Brain microvascular endothelial cell (primary cell): ENCODE data around the gene RGS7.

ENCODE experiments used
- DNase-seq: peaks from one replicate; pipeline ENCODE4 v3.0.0-alpha.2; 2020
- H3K27ac ChIP-seq: fragments of 250-450 bp; sonication (Bioruptor Pico); 2 replicates; pipeline ENCODE4 v1.5.1; 2020; ENCODE audit warnings: mild to moderate bottlenecking, moderate library complexity
- H3K27me3 ChIP-seq: fragments of 250-450 bp; sonication (Bioruptor Pico); replicated peaks from 2 replicates; pipeline ENCODE4 v1.5.1; 2020; ENCODE audit warnings: mild to moderate bottlenecking
- H3K36me3 ChIP-seq: fragments of 250-450 bp; sonication (Bioruptor Pico); replicated peaks from 2 replicates; pipeline ENCODE4 v1.5.1; 2020; ENCODE audit warnings: mild to moderate bottlenecking
- H3K4me3 ChIP-seq: 2 replicates; pipeline ENCODE4 v1.5.1; 2011; ENCODE audit warnings: low read depth, mild to moderate bottlenecking, control low read depth, low read length, moderate library complexity
- CTCF ChIP-seq: IDR thresholded peaks from 2 replicates; pipeline ENCODE4 v1.5.1; 2011; ENCODE audit warnings: low read depth, mild to moderate bottlenecking, moderate library complexity, low read length, control low read depth, inconsistent platforms; ENCODE audit errors: missing control alignments
- in situ Hi-C: cut with HindIII; loops from 2 replicates; pipeline ENCODE4 v1.10.0; 2017; ENCODE audit warnings: low sequenced_read_pairs, low pct_ligation_motif_present

RGS7 gene

GRCh38 chr1:241240069-241240468, 116.9 kb downstream of the RGS7 start:
- peak; percentile 6 for DNase-seq
- H3K36me3 ChIP-seq = no peaks in the 10 kb centered on the region
- in situ Hi-C loops = no loop called here
- TF ChIP-seq CTCF = no peak
- H3K27me3 ChIP-seq = no peaks in the 10 kb centered on the region
- no peak overlapping the region for H3K4me3 ChIP-seq
- H3K27ac ChIP-seq = no peak overlapping the region

- no peak overlapping the region for H3K4me3 ChIP-seq
- in situ Hi-C loops = no loop called here
- H3K27me3 ChIP-seq = no peaks in the 10 kb centered on the region
- no peaks in the 10 kb centered on the region for H3K36me3 ChIP-seq
- TF ChIP-seq CTCF = no peak
- H3K27ac ChIP-seq = no peak overlapping the region
- no peak for DNase-seq
These were observed 119.1 kb downstream of the RGS7 start for GRCh38 chr1:241237873-241238272.

- DNase-seq = no peak
- Histone ChIP-seq H3K27me3 (no peaks in the 10 kb centered on the region), H3K36me3 (no peaks in the 10 kb centered on the region), H3K4me3 (no peak overlapping the region), H3K27ac (no peak overlapping the region)
- TF ChIP-seq CTCF = no peak
- in situ Hi-C loops = no loop called here
These were observed 121.6 kb downstream of the RGS7 start for GRCh38 chr1:241235256-241235897.

- no peak for TF ChIP-seq CTCF
- Histone ChIP-seq H3K4me3 (no peak overlapping the region), H3K36me3 (no peaks in the 10 kb centered on the region), H3K27me3 (no peaks in the 10 kb centered on the region), H3K27ac (no peak overlapping the region)
- DNase-seq = no peak
- in situ Hi-C loops = no loop called here
These were observed 127.3 kb downstream of the RGS7 start for GRCh38 chr1:241229711-241230110.

GRCh38 chr1:241229216-241229615, 127.8 kb downstream of the RGS7 start:
- in situ Hi-C loops = no loop called here
- H3K27ac ChIP-seq = no peak overlapping the region
- no peak for DNase-seq
- no peaks in the 10 kb centered on the region for H3K27me3 ChIP-seq
- H3K36me3 ChIP-seq = no peaks in the 10 kb centered on the region
- no peak overlapping the region for H3K4me3 ChIP-seq
- no peak for TF ChIP-seq CTCF

GRCh38 chr1:241228339-241228738, 128.7 kb downstream of the RGS7 start:
- Histone ChIP-seq H3K27ac (no peak overlapping the region), H3K36me3 (no peaks in the 10 kb centered on the region), H3K27me3 (no peaks in the 10 kb centered on the region), H3K4me3 (no peak overlapping the region)
- in situ Hi-C loops = no loop called here
- DNase-seq = no peak
- TF ChIP-seq CTCF = no peak
